ENCODE results near the gene HSD17B7. TPM values are rescaled to one million over a fixed set of nuclear protein-coding genes. Genes with fewer than 3 reads are reported as not detected.
A peak's percentile ranks its signal among the peaks of the same experiment; 100 is the strongest.

HSD17B7 gene
- total and polyA plus RNA-seq, 9 of the 15 experiments (the other 6 are each of a cell fraction or from before 2014, with no cell fraction given), result 12.7 to 48.7 (median 21.3) TPM

DNA sequence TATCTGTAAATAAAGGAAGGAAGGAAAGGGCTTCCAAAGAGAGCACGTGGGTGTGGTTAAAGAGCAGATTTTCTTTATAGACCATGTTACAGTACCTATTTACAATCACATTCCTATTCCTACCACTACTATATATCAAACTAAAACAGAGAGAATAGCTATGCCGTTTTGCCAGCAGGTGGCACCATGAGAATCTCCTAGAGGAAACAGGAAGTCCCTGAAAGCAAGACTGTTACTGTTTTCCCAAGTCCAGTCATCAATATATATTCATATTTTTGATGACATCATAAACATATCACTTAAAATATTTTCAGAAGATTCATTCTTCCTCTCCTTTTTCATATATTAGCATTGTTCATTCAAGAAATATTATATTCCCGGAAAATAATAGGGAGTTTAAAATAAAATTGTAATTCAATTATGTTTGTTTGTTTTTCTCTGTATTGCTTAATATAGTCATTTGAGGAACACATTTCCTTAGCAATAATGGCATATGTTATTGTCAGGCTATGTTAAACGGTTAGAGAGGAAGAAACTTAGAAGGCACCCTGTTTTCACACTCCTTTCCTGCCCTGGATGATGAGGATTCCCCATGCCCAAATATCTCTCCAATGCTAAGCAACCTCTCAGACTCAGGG lies 63.9 kb downstream of the HSD17B7 start (continued):
- peak; percentile 63 for TF ChIP-seq SMC3 (conservative IDR thresholded peaks at IDR 0.05; ENCODE audit: insufficient read depth, low read depth, low read length)
- peak; percentile 79 for TF ChIP-seq ELF1 (tag; IDR thresholded peaks at IDR 0.05)
- no peak for TF ChIP-seq STAG1 (CRISPR knock-in tag; IDR thresholded peaks at IDR 0.05; ENCODE audit: borderline replicate concordance)
- no peak for TF ChIP-seq NR2C2 (CRISPR knock-in tag; IDR thresholded peaks at IDR 0.05)
- TF ChIP-seq NR2C2 (tag; IDR thresholded peaks at IDR 0.05), result no peak
- no peak for TF ChIP-seq ZNF23 (CRISPR knock-in tag; IDR thresholded peaks at IDR 0.05)
- TF ChIP-seq ARNT (IDR thresholded peaks at IDR 0.05), result no peak
- no peak for TF ChIP-seq ZNF77 (CRISPR knock-in tag; IDR thresholded peaks at IDR 0.05)
- TF ChIP-seq SIN3A (IDR thresholded peaks at IDR 0.05; ENCODE audit: borderline replicate concordance in 2 of 2, control insufficient read depth in 1 of 2, low read depth in 2 of 2, low read length in 2 of 2), result no peak
- TF ChIP-seq, protein P1, sequence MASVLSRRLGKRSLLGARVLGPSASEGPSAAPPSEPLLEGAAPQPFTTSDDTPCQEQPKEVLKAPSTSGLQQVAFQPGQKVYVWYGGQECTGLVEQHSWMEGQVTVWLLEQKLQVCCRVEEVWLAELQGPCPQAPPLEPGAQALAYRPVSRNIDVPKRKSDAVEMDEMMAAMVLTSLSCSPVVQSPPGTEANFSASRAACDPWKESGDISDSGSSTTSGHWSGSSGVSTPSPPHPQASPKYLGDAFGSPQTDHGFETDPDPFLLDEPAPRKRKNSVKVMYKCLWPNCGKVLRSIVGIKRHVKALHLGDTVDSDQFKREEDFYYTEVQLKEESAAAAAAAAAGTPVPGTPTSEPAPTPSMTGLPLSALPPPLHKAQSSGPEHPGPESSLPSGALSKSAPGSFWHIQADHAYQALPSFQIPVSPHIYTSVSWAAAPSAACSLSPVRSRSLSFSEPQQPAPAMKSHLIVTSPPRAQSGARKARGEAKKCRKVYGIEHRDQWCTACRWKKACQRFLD (CRISPR knock-in tag; IDR thresholded peaks at IDR 0.05), result no peak
- TF ChIP-seq GTF3C2 (IDR thresholded peaks at IDR 0.05; ENCODE audit: borderline replicate concordance, extremely low read depth, insufficient read length), result no peak
- TF ChIP-seq, protein P2, sequence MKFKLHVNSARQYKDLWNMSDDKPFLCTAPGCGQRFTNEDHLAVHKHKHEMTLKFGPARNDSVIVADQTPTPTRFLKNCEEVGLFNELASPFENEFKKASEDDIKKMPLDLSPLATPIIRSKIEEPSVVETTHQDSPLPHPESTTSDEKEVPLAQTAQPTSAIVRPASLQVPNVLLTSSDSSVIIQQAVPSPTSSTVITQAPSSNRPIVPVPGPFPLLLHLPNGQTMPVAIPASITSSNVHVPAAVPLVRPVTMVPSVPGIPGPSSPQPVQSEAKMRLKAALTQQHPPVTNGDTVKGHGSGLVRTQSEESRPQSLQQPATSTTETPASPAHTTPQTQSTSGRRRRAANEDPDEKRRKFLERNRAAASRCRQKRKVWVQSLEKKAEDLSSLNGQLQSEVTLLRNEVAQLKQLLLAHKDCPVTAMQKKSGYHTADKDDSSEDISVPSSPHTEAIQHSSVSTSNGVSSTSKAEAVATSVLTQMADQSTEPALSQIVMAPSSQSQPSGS (CRISPR knock-in tag; IDR thresholded peaks at IDR 0.05), result no peak
- no peak for TF ChIP-seq SAFB (IDR thresholded peaks at IDR 0.05; ENCODE audit: borderline replicate concordance, low read depth, low read length)
- TF ChIP-seq, protein P3, sequence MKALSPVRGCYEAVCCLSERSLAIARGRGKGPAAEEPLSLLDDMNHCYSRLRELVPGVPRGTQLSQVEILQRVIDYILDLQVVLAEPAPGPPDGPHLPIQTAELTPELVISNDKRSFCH (CRISPR knock-in tag; IDR thresholded peaks at IDR 0.05), result no peak
- TF ChIP-seq, protein P3 (tag; IDR thresholded peaks at IDR 0.05), result no peak

All from K562 (cell line).